Upper lobe of left lung (tissue), 4 donors: ENCODE data around the gene KRTDAP.

ENCODE experiments used
- POLR2A ChIP-seq, 4 donors: fragments of 450-650 bp; IDR thresholded peaks; one replicate each; pipeline ENCODE4 v1.5.1; 2016 to 2017; ENCODE audit warnings: antibody characterized with exemption in 4 of 4, mild to moderate bottlenecking in 2 of 4
- TF ChIP-seq, protein P1 (sequence below), 6 experiments: fragments of 450-650 bp in 4 of 6; fragments of 200-600 bp in 2 of 6; sonication (generic) in 2 of 6; IDR thresholded peaks; one replicate each; pipeline ENCODE4 v1.5.1; 2016 to 2019; ENCODE audit warnings: antibody characterized with exemption in 6 of 6

DNA sequence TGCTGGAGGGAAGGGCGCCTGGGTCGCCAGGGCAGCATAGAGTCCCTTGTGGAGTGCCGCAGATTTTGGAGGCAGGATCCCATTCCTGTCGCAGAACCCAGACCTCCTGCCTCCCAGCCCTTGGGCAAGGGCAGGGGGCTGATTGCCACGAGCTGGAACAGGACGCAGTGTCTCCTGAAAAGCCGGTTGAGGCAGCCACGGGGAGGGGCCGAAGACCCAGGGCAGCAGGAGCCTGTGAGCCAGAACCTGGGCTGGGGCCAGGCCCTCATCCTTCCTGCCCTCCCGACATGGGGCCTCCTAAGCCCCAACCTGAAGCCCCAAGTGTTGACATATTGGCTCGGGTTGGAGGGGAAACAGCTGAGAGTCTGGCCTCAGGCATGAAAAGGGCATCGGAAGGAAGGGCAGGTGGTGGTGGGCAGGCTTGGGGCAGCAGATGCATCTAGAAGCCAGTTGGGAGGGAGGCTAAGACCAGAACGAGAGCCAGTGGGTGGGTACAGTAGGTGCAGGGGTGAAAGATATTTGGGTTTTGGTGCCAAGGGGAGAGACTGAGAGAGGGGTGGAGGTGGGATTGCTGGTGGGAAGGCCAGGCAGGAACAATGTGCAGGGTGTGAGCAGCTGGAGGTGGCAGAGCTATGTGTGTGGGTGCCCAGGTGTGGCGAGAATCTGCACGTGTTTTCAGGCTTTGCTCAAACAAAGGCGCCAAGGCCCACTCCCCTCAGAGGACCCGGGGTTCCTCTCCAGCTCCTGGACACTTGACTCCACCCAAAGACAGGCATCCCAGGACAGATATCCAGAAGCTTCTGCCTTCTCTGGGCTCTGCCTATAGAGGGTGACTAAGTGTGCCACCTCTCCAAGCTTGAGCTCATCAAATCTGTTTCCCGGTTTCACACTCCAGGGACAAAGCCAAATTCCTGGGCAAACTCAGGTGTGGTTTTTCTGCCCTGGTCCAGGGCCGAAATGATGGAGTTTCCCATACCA, 39.3 kb upstream of the KRTDAP start:
- TF ChIP-seq, protein P1, sequence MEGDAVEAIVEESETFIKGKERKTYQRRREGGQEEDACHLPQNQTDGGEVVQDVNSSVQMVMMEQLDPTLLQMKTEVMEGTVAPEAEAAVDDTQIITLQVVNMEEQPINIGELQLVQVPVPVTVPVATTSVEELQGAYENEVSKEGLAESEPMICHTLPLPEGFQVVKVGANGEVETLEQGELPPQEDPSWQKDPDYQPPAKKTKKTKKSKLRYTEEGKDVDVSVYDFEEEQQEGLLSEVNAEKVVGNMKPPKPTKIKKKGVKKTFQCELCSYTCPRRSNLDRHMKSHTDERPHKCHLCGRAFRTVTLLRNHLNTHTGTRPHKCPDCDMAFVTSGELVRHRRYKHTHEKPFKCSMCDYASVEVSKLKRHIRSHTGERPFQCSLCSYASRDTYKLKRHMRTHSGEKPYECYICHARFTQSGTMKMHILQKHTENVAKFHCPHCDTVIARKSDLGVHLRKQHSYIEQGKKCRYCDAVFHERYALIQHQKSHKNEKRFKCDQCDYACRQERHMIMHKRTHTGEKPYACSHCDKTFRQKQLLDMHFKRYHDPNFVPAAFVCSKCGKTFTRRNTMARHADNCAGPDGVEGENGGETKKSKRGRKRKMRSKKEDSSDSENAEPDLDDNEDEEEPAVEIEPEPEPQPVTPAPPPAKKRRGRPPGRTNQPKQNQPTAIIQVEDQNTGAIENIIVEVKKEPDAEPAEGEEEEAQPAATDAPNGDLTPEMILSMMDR (IDR thresholded peaks at IDR 0.05) = no peak
- TF ChIP-seq POLR2A (IDR thresholded peaks at IDR 0.05) = no peak
